Epithelial cell of prostate (primary cell): ENCODE measurements around the gene PAX3.

Experiments
- DNase-seq: peaks from one replicate; pipeline ENCODE4 v3.0.0-alpha.2; 2011; ENCODE audit warnings: low read depth, low spot score
- H3K27ac ChIP-seq: fragments of 450-650 bp; 2 replicates; pipeline ENCODE4 v1.5.1; 2017; ENCODE audit warnings: mild to moderate bottlenecking

Gene PAX3

GRCh38 chr2:222281506-222281905 is 17.3 kb downstream of the PAX3 start:
- no peak for DNase-seq
- no peak overlapping the region for H3K27ac ChIP-seq

DNA sequence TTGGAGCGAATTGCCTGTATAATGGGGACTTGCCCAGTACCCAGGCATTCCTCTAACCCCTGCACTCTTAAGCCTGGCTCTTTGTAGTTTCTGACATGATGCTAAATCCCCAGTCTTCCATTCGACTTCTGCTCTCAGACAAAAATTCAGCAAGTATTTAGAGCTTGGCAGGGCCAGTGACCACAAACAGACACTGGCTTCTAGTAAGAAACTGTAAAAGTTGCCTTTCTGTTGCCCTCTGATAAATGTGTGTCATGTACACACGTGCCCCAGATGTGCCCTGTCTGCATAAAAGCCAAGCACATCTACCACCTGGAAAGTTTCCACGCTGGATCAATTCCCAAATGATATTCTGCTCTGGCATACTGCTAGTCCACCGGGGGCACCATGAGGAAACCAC is 18.0 kb downstream of the PAX3 start:
- no peak for DNase-seq
- no peak overlapping the region for H3K27ac ChIP-seq

DNA sequence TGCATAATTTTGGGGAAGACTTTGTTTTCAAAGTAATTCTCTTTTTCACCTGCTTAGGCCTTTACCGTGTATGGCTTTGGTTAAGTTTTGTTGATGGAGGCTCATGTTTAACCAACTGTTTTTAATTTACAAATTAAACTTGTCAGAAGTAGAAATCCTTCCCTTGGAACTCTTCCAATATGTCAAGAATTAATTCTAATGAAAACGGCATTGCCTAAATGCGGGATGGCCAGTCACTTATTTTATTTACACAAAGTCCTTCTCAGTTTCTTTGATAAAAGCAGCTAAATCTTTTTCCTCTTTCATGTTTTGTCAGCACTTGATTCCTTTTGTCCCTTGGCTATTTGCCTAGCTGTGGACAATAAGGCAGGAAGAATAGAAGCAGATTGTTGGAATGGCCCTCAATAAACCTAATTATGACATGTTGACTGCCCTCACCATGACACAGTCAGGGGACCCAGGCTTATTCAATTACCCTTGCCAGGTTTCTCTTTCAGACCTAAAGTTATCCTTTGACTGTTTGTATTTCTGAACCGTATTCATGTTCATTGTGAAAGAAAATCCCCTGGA is 26.3 kb downstream of the PAX3 start:
- no peak for DNase-seq
- no peak overlapping the region for H3K27ac ChIP-seq

DNA sequence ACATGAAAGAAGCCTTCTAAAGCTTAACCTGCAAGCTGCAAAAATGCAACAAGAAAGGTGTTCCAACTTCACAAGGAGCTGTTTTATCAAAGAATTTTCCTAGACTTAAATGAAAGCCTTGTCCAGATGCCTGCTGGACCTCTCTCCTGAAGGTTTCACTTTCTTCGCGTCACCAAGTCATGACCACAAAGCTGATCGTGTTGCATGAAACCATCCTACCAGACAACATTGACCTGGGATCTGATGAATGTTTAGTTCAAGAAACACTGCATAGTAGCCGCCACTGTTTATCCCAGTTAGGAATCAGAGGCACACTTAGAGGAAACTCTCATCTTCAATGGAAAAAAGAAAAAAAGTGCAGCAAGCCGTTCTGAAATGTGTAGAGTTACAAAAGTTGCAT is 26.9 kb downstream of the PAX3 start:
- DNase-seq: no peak

GRCh38 chr2:222270396-222270795 is 28.4 kb downstream of the PAX3 start:
- H3K27ac ChIP-seq: no peak overlapping the region

More for the DNA sequence above, 26.9 kb downstream of the PAX3 start:
- no peak overlapping the region for H3K27ac ChIP-seq

GRCh38 chr2:222269132-222269531 is 29.7 kb downstream of the PAX3 start:
- H3K27ac ChIP-seq: no peak overlapping the region
- no peak for DNase-seq

More at GRCh38 chr2:222270396-222270795, 28.4 kb downstream of the PAX3 start:
- DNase-seq: no peak

DNA sequence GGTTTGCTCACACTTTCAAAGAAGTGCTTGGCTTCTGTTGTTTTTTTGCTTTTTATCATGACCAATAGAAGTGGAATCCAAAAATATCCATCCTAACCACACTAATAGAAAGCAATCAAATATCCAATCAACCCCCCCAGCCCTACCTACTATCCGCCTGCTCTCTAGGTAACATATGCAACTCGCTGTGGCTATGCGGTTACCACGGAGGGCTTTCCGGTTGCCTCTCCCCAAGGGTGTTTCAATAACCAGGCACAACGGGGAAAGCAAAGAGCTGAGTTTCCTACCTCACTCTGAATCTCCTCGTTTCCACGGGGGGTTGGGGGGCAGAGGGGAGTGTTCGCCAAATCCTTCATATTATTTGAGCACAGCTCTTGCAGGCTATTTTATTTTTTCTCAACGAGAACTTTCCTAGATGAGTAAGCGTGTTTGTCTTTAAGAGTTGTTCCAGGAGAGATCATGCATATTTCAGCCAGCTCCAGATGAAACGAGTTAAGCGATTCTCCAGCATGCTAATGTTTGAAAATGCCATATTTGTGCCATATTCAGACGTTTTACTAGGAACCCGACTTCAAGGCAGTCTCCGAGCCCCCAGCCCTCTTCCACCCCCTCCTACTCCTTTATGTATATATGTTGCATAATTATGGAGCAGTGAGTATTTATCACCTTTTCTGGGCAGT is 30.3 kb downstream of the PAX3 start:
- no peak overlapping the region for H3K27ac ChIP-seq
- no peak for DNase-seq

- DNase-seq: no peak
- no peak overlapping the region for H3K27ac ChIP-seq
Measured at GRCh38 chr2:222264791-222265320, 33.9 kb downstream of the PAX3 start.

DNA sequence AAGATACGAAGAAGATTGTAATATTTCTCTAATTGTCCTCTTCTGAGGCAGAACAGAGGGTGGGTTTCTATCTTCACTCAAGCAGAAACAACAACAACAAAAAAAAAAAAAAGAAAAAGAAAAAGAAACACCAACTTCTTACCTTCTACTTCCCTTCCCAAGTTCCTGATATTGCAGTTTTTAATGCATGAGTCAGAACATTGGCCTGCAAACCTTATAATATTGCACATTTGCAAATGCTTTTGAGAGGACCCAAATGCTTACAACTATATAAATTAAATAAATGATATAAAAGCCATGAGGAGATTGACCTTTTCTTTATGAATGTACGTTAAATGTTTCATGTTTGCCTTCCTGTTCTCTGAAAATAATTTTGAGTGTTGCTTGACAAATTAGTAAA is 37.3 kb downstream of the PAX3 start:
- DNase-seq: no peak
- no peak overlapping the region for H3K27ac ChIP-seq

DNA sequence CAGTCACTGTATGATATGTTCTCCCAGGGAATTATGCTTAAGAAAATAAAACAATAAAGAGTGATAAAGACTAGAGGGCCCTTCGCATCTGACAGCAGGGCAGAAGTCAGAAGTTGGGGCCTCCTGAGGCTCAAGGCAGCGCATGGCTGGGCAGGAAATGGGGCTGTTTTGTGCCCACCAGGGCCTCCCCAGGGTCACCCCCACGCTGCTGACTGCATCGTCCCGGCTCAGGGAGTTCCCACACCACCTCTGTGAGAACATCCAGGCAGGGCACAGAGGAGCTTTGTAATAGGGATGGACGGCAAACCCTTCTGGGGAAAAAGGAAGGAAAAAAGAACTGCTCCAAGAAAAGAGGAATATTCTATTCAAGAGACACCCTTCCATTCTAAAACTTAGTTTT is 41.2 kb downstream of the PAX3 start:
- no peak for DNase-seq
- no peak overlapping the region for H3K27ac ChIP-seq

DNA sequence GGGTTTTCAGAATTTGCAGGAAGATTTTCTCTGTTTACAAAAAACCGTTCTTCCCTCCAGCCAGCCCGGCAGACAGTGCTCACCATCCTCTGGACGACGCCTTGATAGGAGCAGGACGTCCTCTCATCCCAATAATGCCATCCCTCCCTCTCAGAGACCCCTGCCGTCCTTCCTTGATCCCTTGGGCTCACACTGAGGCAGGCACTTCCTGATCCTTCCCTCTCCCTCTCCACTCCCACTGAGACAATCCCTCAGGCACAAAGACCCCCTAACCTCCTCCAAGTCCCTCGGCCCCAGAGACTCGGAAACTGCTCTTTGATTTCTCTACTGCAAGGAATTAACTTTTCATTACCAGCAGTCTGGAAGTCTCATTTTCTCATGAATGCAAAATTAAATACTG is 42.5 kb downstream of the PAX3 start:
- H3K27ac ChIP-seq: no peak overlapping the region
- no peak for DNase-seq

- DNase-seq: no peak
- H3K27ac ChIP-seq: no peak overlapping the region
Measured at GRCh38 chr2:222255090-222255489, 43.7 kb downstream of the PAX3 start.

GRCh38 chr2:222250313-222250712 is 48.5 kb downstream of the PAX3 start:
- H3K27ac ChIP-seq: no peak overlapping the region
- DNase-seq: no peak

- DNase-seq: no peak
Measured at GRCh38 chr2:222249444-222249843, 49.4 kb downstream of the PAX3 start.

DNA sequence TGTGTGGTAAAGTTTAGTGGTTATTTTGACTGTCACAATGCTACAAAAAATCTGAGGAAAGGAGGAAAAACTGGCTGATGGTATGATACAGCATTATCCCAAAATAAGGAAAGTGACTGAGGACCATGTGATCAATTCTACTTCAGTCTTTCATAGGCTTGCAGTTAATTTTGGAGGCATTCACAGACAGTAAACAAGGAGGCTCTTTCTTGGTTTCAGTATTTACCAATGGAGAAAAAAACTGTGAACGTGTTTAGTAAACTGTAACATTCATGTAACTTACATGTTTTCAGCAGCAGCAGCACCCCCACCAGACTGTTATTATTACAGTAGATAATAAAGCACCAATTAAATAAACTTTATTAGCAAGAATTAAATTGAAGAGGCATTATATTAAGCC is 50.0 kb downstream of the PAX3 start:
- DNase-seq: no peak
- no peak overlapping the region for H3K27ac ChIP-seq

More at GRCh38 chr2:222249444-222249843, 49.4 kb downstream of the PAX3 start:
- H3K27ac ChIP-seq: no peak overlapping the region

- DNase-seq: no peak
- H3K27ac ChIP-seq: no peak overlapping the region
Measured at GRCh38 chr2:222248256-222248655, 50.5 kb downstream of the PAX3 start.

GRCh38 chr2:222242532-222242931 is 56.3 kb downstream of the PAX3 start:
- no peak for DNase-seq

GRCh38 chr2:222241128-222241870 is 57.5 kb downstream of the PAX3 start:
- no peak overlapping the region for H3K27ac ChIP-seq

More at GRCh38 chr2:222242532-222242931, 56.3 kb downstream of the PAX3 start:
- H3K27ac ChIP-seq: no peak overlapping the region

GRCh38 chr2:222240676-222241049 is 58.1 kb downstream of the PAX3 start:
- no peak overlapping the region for H3K27ac ChIP-seq
- DNase-seq: no peak

More at GRCh38 chr2:222241128-222241870, 57.5 kb downstream of the PAX3 start:
- no peak for DNase-seq

- no peak overlapping the region for H3K27ac ChIP-seq
Measured at GRCh38 chr2:222239945-222240675, 58.7 kb downstream of the PAX3 start.

More at GRCh38 chr2:222239945-222240675, 58.7 kb downstream of the PAX3 start:
- DNase-seq: no peak
